MM.1S (cell line): ENCODE measurements around the gene EFCAB6.

Experiments
- DNase-seq: peaks from one replicate; pipeline ENCODE4 v3.0.0-alpha.2; 2015
- H2AFZ ChIP-seq: fragments of 300-600 bp; sonication (generic); 2 replicates; pipeline ENCODE4 v1.6.0; 2016; ENCODE audit warnings: antibody characterized with exemption, low read length
- H3F3A ChIP-seq: fragments of 300-600 bp; sonication (generic); 2 replicates; pipeline ENCODE4 v1.6.1; 2016; ENCODE audit warnings: mild to moderate bottlenecking, antibody characterized with exemption, low read length, moderate library complexity, mixed read lengths; ENCODE audit not compliant: insufficient read depth
- H3K27ac ChIP-seq: fragments of 300-600 bp; sonication (generic); 2 replicates; pipeline ENCODE4 v1.5.1; 2016; ENCODE audit warnings: mild to moderate bottlenecking, low read length
- H3K27me3 ChIP-seq: fragments of 300-600 bp; sonication (generic); replicated peaks from 2 replicates; pipeline ENCODE4 v1.6.0; 2016; ENCODE audit warnings: low read length; ENCODE audit not compliant: insufficient read depth
- H3K36me3 ChIP-seq: fragments of 300-600 bp; sonication (generic); replicated peaks from 2 replicates; pipeline ENCODE4 v1.6.1; 2016; ENCODE audit warnings: mild to moderate bottlenecking, low read length, mixed read lengths; ENCODE audit not compliant: insufficient read depth
- H3K4me1 ChIP-seq: fragments of 300-600 bp; sonication (generic); 2 replicates; pipeline ENCODE4 v1.6.1; 2016; ENCODE audit warnings: low read length, mixed read lengths
- H3K4me2 ChIP-seq: fragments of 300-600 bp; sonication (generic); 2 replicates; pipeline ENCODE4 v1.6.0; 2016; ENCODE audit warnings: low read depth, low read length
- H3K4me3 ChIP-seq: fragments of 300-600 bp; sonication (generic); 2 replicates; pipeline ENCODE4 v1.5.1; 2016; ENCODE audit warnings: low read length, mixed read lengths
- H3K79me2 ChIP-seq: fragments of 300-600 bp; sonication (generic); 2 replicates; pipeline ENCODE4 v1.6.1; 2016; ENCODE audit warnings: mixed run types, low read length, mixed read lengths
- H3K9ac ChIP-seq: fragments of 300-600 bp; sonication (generic); 2 replicates; pipeline ENCODE4 v1.6.1; 2016; ENCODE audit warnings: low read length, mixed read lengths
- H3K9me2 ChIP-seq: fragments of 300-600 bp; sonication (generic); replicated peaks from 2 replicates; pipeline ENCODE4 v1.6.1; 2016; ENCODE audit warnings: mild to moderate bottlenecking, low read length, mixed read lengths; ENCODE audit not compliant: insufficient read depth
- H3K9me3 ChIP-seq: fragments of 300-600 bp; sonication (generic); replicated peaks from 2 replicates; pipeline ENCODE4 v1.6.1; 2016; ENCODE audit warnings: mild to moderate bottlenecking, low read length, mixed read lengths; ENCODE audit not compliant: insufficient read depth
- H4K20me1 ChIP-seq: fragments of 300-600 bp; sonication (generic); 2 replicates; pipeline ENCODE4 v1.6.1; 2016; ENCODE audit warnings: mild to moderate bottlenecking, low read length, moderate library complexity, mixed read lengths; ENCODE audit not compliant: insufficient read depth
- EZH2 ChIP-seq: fragments of 300-600 bp; sonication (generic); optimal IDR thresholded peaks from 2 replicates; pipeline ENCODE3; 2017; ENCODE audit warnings: low read depth, mild to moderate bottlenecking, antibody characterized with exemption, low read length, mixed read lengths
- EZH2phosphoT487 ChIP-seq: fragments of 300-600 bp; sonication (generic); IDR thresholded peaks from 2 replicates; pipeline ENCODE4 v1.6.1; 2018; ENCODE audit warnings: antibody characterized with exemption, low read length
- TF ChIP-seq, protein P1 (sequence below): fragments of 300-600 bp; sonication (generic); IDR thresholded peaks from 2 replicates; pipeline ENCODE4 v1.5.1; 2016; ENCODE audit warnings: antibody characterized with exemption, low read length, mixed read lengths

EFCAB6 gene

GRCh38 chr22:43502306-43502874 is 309.7 kb downstream of the EFCAB6 start:
- TF ChIP-seq EZH2phosphoT487 (no peak), EZH2 (no peak)
- TF ChIP-seq, protein P1, sequence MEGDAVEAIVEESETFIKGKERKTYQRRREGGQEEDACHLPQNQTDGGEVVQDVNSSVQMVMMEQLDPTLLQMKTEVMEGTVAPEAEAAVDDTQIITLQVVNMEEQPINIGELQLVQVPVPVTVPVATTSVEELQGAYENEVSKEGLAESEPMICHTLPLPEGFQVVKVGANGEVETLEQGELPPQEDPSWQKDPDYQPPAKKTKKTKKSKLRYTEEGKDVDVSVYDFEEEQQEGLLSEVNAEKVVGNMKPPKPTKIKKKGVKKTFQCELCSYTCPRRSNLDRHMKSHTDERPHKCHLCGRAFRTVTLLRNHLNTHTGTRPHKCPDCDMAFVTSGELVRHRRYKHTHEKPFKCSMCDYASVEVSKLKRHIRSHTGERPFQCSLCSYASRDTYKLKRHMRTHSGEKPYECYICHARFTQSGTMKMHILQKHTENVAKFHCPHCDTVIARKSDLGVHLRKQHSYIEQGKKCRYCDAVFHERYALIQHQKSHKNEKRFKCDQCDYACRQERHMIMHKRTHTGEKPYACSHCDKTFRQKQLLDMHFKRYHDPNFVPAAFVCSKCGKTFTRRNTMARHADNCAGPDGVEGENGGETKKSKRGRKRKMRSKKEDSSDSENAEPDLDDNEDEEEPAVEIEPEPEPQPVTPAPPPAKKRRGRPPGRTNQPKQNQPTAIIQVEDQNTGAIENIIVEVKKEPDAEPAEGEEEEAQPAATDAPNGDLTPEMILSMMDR: no peak
- Histone ChIP-seq H3K27ac (no peak overlapping the region), H2AFZ (no peak overlapping the region), H3K27me3 (peaks cover 25% of the 10 kb centered on the region), H3K9me3 (no peaks in the 10 kb centered on the region), H3K79me2 (no peaks in the 10 kb centered on the region), H3K4me2 (no peak overlapping the region), H3K9ac (no peak overlapping the region), H3K9me2 (no peaks in the 10 kb centered on the region), H3F3A (no peaks in the 10 kb centered on the region), H3K4me3 (no peak overlapping the region), H3K36me3 (no peaks in the 10 kb centered on the region), H4K20me1 (no peaks in the 10 kb centered on the region), H3K4me1 (no peaks in the 10 kb centered on the region)
- DNase-seq: no peak

DNA sequence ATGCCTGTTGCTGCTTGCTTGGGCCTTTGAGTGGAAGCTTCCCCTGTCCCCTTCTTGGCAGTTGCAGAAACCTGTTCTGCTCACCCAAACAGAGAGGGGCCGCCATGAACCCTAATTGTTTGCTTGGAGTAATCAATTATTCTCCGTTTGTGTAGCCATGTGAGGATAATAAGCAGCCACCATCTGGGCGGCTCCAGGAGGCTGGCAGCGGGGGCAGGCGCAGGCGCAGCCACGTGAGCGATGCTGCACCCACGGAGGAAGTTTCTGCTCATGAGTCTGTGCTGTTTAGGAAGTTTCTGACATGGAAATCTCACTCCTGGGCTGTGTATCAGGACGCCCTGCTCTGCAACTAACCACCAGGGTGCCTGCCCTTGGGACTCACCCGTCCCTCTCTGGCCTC is 310.2 kb downstream of the EFCAB6 start:
- no peaks in the 10 kb centered on the region for H3K9me3 ChIP-seq
- H3F3A ChIP-seq: no peaks in the 10 kb centered on the region
- H3K9me2 ChIP-seq: no peaks in the 10 kb centered on the region
- no peak overlapping the region for H3K27ac ChIP-seq
- no peak overlapping the region for H3K4me2 ChIP-seq
- H3K79me2 ChIP-seq: no peaks in the 10 kb centered on the region
- no peak overlapping the region for H2AFZ ChIP-seq
- peaks cover 20% of the 10 kb centered on the region for H3K27me3 ChIP-seq
- DNase-seq: no peak
- H3K9ac ChIP-seq: no peak overlapping the region
- TF ChIP-seq EZH2phosphoT487 (no peak), EZH2 (no peak)
- TF ChIP-seq, protein P1: no peak
- no peaks in the 10 kb centered on the region for H3K4me1 ChIP-seq
- H4K20me1 ChIP-seq: no peaks in the 10 kb centered on the region
- H3K4me3 ChIP-seq: no peak overlapping the region
- H3K36me3 ChIP-seq: no peaks in the 10 kb centered on the region

GRCh38 chr22:43500792-43501785 is 311.0 kb downstream of the EFCAB6 start:
- Histone ChIP-seq H2AFZ (no peak overlapping the region), H3K27ac (no peak overlapping the region), H3F3A (no peaks in the 10 kb centered on the region), H4K20me1 (no peaks in the 10 kb centered on the region), H3K9me2 (no peaks in the 10 kb centered on the region), H3K4me1 (no peaks in the 10 kb centered on the region), H3K4me3 (no peak overlapping the region), H3K79me2 (no peaks in the 10 kb centered on the region), H3K27me3 (peaks cover 12% of the 10 kb centered on the region), H3K9ac (no peak overlapping the region), H3K4me2 (no peak overlapping the region), H3K9me3 (no peaks in the 10 kb centered on the region), H3K36me3 (no peaks in the 10 kb centered on the region)
- TF ChIP-seq EZH2 (no peak), EZH2phosphoT487 (no peak)
- TF ChIP-seq, protein P1: no peak
- DNase-seq: no peak
